SK-N-SH treated with all-trans-retinoic acid at 6 μM for 48 hours (cell line): ENCODE data around the gene AGMO.

Experiments used
- ARNTL ChIP-seq: fragments of 450-650 bp; formaldehyde crosslinking; IDR thresholded peaks from 2 replicates; pipeline ENCODE4 v1.5.0; 2020; ENCODE audit warnings: low read depth, mild to moderate bottlenecking, moderate library complexity, borderline replicate concordance
- CREB5 ChIP-seq: fragments of 250-450 bp; sonication (Bioruptor Pico); IDR thresholded peaks from 2 replicates; pipeline ENCODE4 v1.5.1; 2020; ENCODE audit warnings: low read depth, mild to moderate bottlenecking, moderate library complexity
- PATZ1 ChIP-seq: fragments of 250-450 bp; sonication (Bioruptor Pico); IDR thresholded peaks from 2 replicates; pipeline ENCODE4 v1.8.0; 2020; ENCODE audit warnings: mild to moderate bottlenecking, moderate library complexity, borderline replicate concordance
- TOX ChIP-seq: fragments of 250-450 bp; sonication (Bioruptor Pico); IDR thresholded peaks from 2 replicates; pipeline ENCODE4 v1.8.0; 2021; ENCODE audit warnings: mild to moderate bottlenecking, moderate library complexity, borderline replicate concordance

- no peak for TF ChIP-seq PATZ1 (CRISPR knock-in tag)
- TF ChIP-seq TOX: no peak
- TF ChIP-seq ARNTL (CRISPR knock-in tag): no peak
- TF ChIP-seq CREB5 (CRISPR knock-in tag): no peak
Observed at GRCh38 chr7:15313361-15313760, 248.5 kb downstream of the AGMO start.
